ENCODE data around the gene SC5D.

Gene SC5D

DNA sequence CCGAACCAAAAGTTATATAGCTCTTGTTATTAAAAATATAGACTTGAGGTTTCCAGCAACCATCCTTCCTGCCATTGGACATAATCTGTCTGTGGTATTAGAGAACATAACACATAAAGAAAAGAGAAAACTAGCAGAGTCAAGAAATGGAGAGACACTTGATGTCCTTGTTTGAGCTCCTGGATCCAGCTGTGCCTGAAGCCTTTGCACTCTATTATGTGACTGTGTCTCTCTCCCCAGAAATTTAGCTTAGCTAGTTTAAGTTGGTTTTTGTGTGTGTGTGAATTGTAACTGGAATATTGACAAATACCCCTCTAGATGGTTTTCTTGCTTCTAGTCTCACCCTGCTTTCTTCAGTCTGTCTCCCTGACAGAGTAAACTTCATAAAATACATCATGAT, 61.6 kb downstream of the SC5D start:
- no peaks in the 10 kb centered on the region for H3K9me3 ChIP-seq (ENCODE audit: control insufficient read depth in 2 of 2, low read length in 2 of 2)
- H3K27ac ChIP-seq (ENCODE audit: low read depth in 2 of 2, low read length in 2 of 2): no peak overlapping the region
- H3K4me1 ChIP-seq (ENCODE audit: control insufficient read depth in 2 of 2, insufficient read depth in 2 of 2, low read length in 2 of 2): no peaks in the 10 kb centered on the region
- H3K9ac ChIP-seq (ENCODE audit: low read depth in 1 of 2, low read length in 2 of 2): no peak overlapping the region
- no peaks in the 10 kb centered on the region for H3K36me3 ChIP-seq (ENCODE audit: control insufficient read depth in 2 of 2, insufficient read depth in 2 of 2, low read length in 2 of 2)
- H3K4me3 ChIP-seq (ENCODE audit: low read length in 2 of 2): no peak overlapping the region
- H3K27me3 ChIP-seq (ENCODE audit: control insufficient read depth in 2 of 2, insufficient read depth in 2 of 2, low read length in 2 of 2): no peaks in the 10 kb centered on the region

- Histone ChIP-seq H3K4me3 (ENCODE audit: low read length in 2 of 2) (no peak overlapping the region), H3K9ac (ENCODE audit: low read depth in 1 of 2, low read length in 2 of 2) (no peak overlapping the region), H3K36me3 (ENCODE audit: control insufficient read depth in 2 of 2, insufficient read depth in 2 of 2, low read length in 2 of 2) (no peaks in the 10 kb centered on the region)
Measured at GRCh38 chr11:121356357-121356756, 63.8 kb downstream of the SC5D start.

More at GRCh38 chr11:121356357-121356756, 63.8 kb downstream of the SC5D start:
- no peaks in the 10 kb centered on the region for H3K27me3 ChIP-seq (ENCODE audit: control insufficient read depth in 2 of 2, insufficient read depth in 2 of 2, low read length in 2 of 2)
- no peak overlapping the region for H3K27ac ChIP-seq (ENCODE audit: low read depth in 2 of 2, low read length in 2 of 2)
- no peaks in the 10 kb centered on the region for H3K9me3 ChIP-seq (ENCODE audit: control insufficient read depth in 2 of 2, low read length in 2 of 2)
- no peaks in the 10 kb centered on the region for H3K4me1 ChIP-seq (ENCODE audit: control insufficient read depth in 2 of 2, insufficient read depth in 2 of 2, low read length in 2 of 2)
